Osteocyte (in vitro differentiated cells): ENCODE measurements around the gene DCUN1D5. TPM values are rescaled to one million over a fixed set of nuclear protein-coding genes. Genes with fewer than 3 reads are reported as not detected.
A peak's percentile ranks its signal among the peaks of the same experiment; 100 is the strongest.

Experiments
- DNase-seq: peaks from one replicate; pipeline ENCODE4 v3.0.0; 2021; ENCODE audit warnings: mixed read lengths; ENCODE audit not compliant: unreplicated experiment; ENCODE audit errors: extremely low spot score
- H3K27ac Mint-ChIP-seq: one replicate; pipeline ENCODE4 v1.8.0; 2021; ENCODE audit warnings: mild to moderate bottlenecking, mixed read lengths; ENCODE audit not compliant: unreplicated experiment
- H3K27me3 Mint-ChIP-seq: one replicate; pipeline ENCODE4 v1.8.0; 2021; ENCODE audit warnings: mixed read lengths; ENCODE audit not compliant: unreplicated experiment
- H3K36me3 Mint-ChIP-seq: one replicate; pipeline ENCODE4 v1.8.0; 2021; ENCODE audit warnings: mixed read lengths; ENCODE audit not compliant: unreplicated experiment
- H3K4me1 Mint-ChIP-seq: one replicate; pipeline ENCODE4 v1.8.0; 2021; ENCODE audit warnings: mixed read lengths; ENCODE audit not compliant: unreplicated experiment
- H3K4me3 Mint-ChIP-seq: one replicate; pipeline ENCODE4 v1.8.0; 2021; ENCODE audit warnings: mild to moderate bottlenecking, moderate library complexity, mixed read lengths; ENCODE audit not compliant: unreplicated experiment
- H3K9me3 Mint-ChIP-seq: one replicate; pipeline ENCODE4 v1.8.0; 2021; ENCODE audit warnings: mixed read lengths; ENCODE audit not compliant: unreplicated experiment
- CTCF ChIP-seq: fragments of 200-600 bp; sonication (generic); IDR thresholded peaks from 2 replicates; pipeline ENCODE4 v1.5.0; 2021; ENCODE audit warnings: antibody characterized with exemption, mild to moderate bottlenecking, moderate library complexity
- total RNA-seq: library from RNA; stranded (reverse); gene quantifications from 2 replicates; pipeline ENCODE4 v1.2.1, GENCODE V29; 2021

Gene DCUN1D5
- total RNA-seq, 1 donor from 2014 or later: 29.1 TPM

- peaks cover 17% of the 10 kb centered on the region for H3K36me3 Mint-ChIP-seq
- peak overlapping the region; percentile 96 for H3K4me3 Mint-ChIP-seq
- H3K27me3 Mint-ChIP-seq: peaks cover 14% of the 10 kb centered on the region
- no peak for DNase-seq
- H3K9me3 Mint-ChIP-seq: no peaks in the 10 kb centered on the region
- peak overlapping the region; percentile 98 for H3K27ac Mint-ChIP-seq
- peaks cover 26% of the 10 kb centered on the region for H3K4me1 Mint-ChIP-seq
- peak; percentile 61 for TF ChIP-seq CTCF
Observed at GRCh38 chr11:103110391-103110790, 18.4 kb upstream of the DCUN1D5 start.

GRCh38 chr11:103109818-103110388, 17.9 kb upstream of the DCUN1D5 start:
- TF ChIP-seq CTCF: no peak
- Mint-ChIP-seq H3K4me1 (peaks cover 26% of the 10 kb centered on the region), H3K4me3 (peak overlapping the region; percentile 96), H3K9me3 (no peaks in the 10 kb centered on the region), H3K27ac (peak overlapping the region; percentile 98), H3K27me3 (peaks cover 16% of the 10 kb centered on the region), H3K36me3 (peaks cover 13% of the 10 kb centered on the region)
- no peak for DNase-seq

- no peaks in the 10 kb centered on the region for H3K9me3 Mint-ChIP-seq
- peaks cover 23% of the 10 kb centered on the region for H3K27me3 Mint-ChIP-seq
- H3K27ac Mint-ChIP-seq: peak within 1 kb of the TSS; percentile 98
- H3K4me1 Mint-ChIP-seq: peaks cover 26% of the 10 kb centered on the region
- peak; percentile 65 for TF ChIP-seq CTCF
- H3K4me3 Mint-ChIP-seq: peak within 1 kb of the TSS; percentile 96
- H3K36me3 Mint-ChIP-seq: peaks cover 9% of the 10 kb centered on the region
- DNase-seq: peak; percentile 95
Observed at GRCh38 chr11:103108933-103109817, 17.2 kb upstream of the DCUN1D5 start, which contains the start of gene DYNC2H1. Gene DYNC2H1 (plus strand): TSS chr11:103109426. CDS start chr11:103109575, 149 bp downstream.

- Mint-ChIP-seq H3K27me3 (peaks cover 40% of the 10 kb centered on the region), H3K27ac (no peak overlapping the region), H3K4me3 (no peak overlapping the region), H3K36me3 (no peaks in the 10 kb centered on the region), H3K9me3 (no peaks in the 10 kb centered on the region), H3K4me1 (peaks cover 4% of the 10 kb centered on the region)
- DNase-seq: no peak
- no peak for TF ChIP-seq CTCF
Observed at GRCh38 chr11:103097279-103097678, 5.3 kb upstream of the DCUN1D5 start.
